ENCODE measurements around the gene CRB2. TPM values are rescaled to one million over a fixed set of nuclear protein-coding genes. Genes with fewer than 3 reads are reported as not detected.

CRB2 gene
- total RNA-seq, 1 experiment from 2014 or later, result 3.6 TPM

DNA sequence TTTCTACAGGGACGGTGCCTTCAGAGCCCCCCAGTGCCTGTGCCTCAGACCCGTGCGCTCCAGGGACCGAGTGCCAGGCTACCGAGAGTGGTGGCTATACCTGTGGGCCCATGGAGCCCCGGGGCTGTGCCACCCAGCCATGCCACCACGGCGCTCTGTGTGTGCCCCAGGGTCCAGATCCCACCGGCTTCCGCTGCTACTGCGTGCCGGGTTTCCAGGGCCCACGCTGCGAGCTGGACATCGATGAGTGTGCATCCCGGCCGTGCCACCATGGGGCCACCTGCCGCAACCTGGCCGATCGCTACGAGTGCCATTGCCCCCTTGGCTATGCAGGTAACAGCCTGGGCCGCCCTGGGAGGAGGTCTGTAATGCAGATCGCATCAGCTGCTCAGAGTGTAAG lies 6.9 kb downstream of the CRB2 start:
- WGBS (ENCODE audit: extremely low coverage, insufficient read length, low lambda C conversion rate), result no CpG with 5 or more reads among the region's 23 CpGs
- Histone ChIP-seq H4K91ac (ENCODE audit: insufficient read length, low read depth, low read length) (no peak overlapping the region), H3K79me1 (ENCODE audit: insufficient read depth, low read depth, low read length, poor library complexity, severe bottlenecking) (no peaks in the 10 kb centered on the region), H3K23ac (ENCODE audit: insufficient read length, low read depth, low read length) (no peak overlapping the region), H3K4me1 (ENCODE audit: insufficient read depth, low read length) (peaks cover 8% of the 10 kb centered on the region; the same call in 1 of the 2 replicates), H3K79me2 (ENCODE audit: insufficient read depth, low read length) (no peaks in the 10 kb centered on the region), H2BK120ac (ENCODE audit: low read depth, low read length, poor library complexity, severe bottlenecking) (no peak overlapping the region), H2BK5ac (ENCODE audit: insufficient read length, low read length) (no peak overlapping the region), H3K27ac (ENCODE audit: insufficient read length, low read depth, low read length) (no peak overlapping the region), H3K27me3 (ENCODE audit: insufficient read depth, low read length) (no peaks in the 10 kb centered on the region), H3K4ac (ENCODE audit: low read depth, low read length) (no peak overlapping the region), H2BK15ac (ENCODE audit: low read depth, low read length) (no peak overlapping the region), H3K23me2 (ENCODE audit: insufficient read length, low read depth, low read length, poor library complexity, severe bottlenecking) (no peaks in the 10 kb centered on the region), H3K9ac (ENCODE audit: extremely low read depth, insufficient read length, low read length) (no peak overlapping the region), H2BK12ac (ENCODE audit: insufficient read length, low read depth, low read length) (no peak overlapping the region), H3K18ac (ENCODE audit: insufficient read length, low read depth, low read length) (no peak overlapping the region), H3T11ph (ENCODE audit: low read length) (no peak overlapping the region), H3K4me2 (ENCODE audit: insufficient read depth, insufficient read length, low read length) (no peak overlapping the region), H3K14ac (ENCODE audit: insufficient read depth, low read length) (no peak overlapping the region; the same call in 1 of the 2 replicates), H2BK20ac (ENCODE audit: low read depth, low read length, poor library complexity, severe bottlenecking) (no peak overlapping the region), H3K9me3 (ENCODE audit: control insufficient read depth, low read depth, low read length) (no peaks in the 10 kb centered on the region), H4K5ac (ENCODE audit: insufficient read length, low read depth, low read length) (no peak overlapping the region), H4K8ac (replicated peaks; ENCODE audit: insufficient read length, low read depth, low read length) (no peak overlapping the region), H4K20me1 (ENCODE audit: control insufficient read depth, insufficient read depth, insufficient read length) (no peaks in the 10 kb centered on the region), H2AK5ac (ENCODE audit: insufficient read length, low read length) (no peak overlapping the region), H3K56ac (ENCODE audit: insufficient read length, low read depth, low read length) (no peak overlapping the region), H2AFZ (ENCODE audit: low read length) (no peak overlapping the region)
- no peak for DNase-seq
- Mint-ChIP-seq H3K27ac (no peak overlapping the region), H3K4me1 (peaks cover 51 to 74% of the 10 kb centered on the region in 2 experiments), H3K27me3 (ENCODE audit: low read depth) (peaks cover 13% of the 10 kb centered on the region), H3K36me3 (ENCODE audit: insufficient read depth in 1 of 3, low read depth in 3 of 3) (no peaks in the 10 kb centered on the region; a peak in 2 of 7 replicates), H3K4me3 (no peak overlapping the region), H3K9me3 (no peaks in the 10 kb centered on the region)
- TF ChIP-seq, protein P1, sequence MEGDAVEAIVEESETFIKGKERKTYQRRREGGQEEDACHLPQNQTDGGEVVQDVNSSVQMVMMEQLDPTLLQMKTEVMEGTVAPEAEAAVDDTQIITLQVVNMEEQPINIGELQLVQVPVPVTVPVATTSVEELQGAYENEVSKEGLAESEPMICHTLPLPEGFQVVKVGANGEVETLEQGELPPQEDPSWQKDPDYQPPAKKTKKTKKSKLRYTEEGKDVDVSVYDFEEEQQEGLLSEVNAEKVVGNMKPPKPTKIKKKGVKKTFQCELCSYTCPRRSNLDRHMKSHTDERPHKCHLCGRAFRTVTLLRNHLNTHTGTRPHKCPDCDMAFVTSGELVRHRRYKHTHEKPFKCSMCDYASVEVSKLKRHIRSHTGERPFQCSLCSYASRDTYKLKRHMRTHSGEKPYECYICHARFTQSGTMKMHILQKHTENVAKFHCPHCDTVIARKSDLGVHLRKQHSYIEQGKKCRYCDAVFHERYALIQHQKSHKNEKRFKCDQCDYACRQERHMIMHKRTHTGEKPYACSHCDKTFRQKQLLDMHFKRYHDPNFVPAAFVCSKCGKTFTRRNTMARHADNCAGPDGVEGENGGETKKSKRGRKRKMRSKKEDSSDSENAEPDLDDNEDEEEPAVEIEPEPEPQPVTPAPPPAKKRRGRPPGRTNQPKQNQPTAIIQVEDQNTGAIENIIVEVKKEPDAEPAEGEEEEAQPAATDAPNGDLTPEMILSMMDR (conservative IDR thresholded peaks at IDR 0.05), result no peak

Data from H9 (cell line).